GM18907 (cell line): Measurements from ENCODE around the gene HDAC9.

Experiments
- ATAC-seq: cut with Tn5 transposase; IDR thresholded peaks from one replicate; pipeline ENCODE4 v1.9.1; 2021; ENCODE audit warnings: mild to moderate bottlenecking, moderate library complexity; ENCODE audit not compliant: unreplicated experiment

HDAC9 gene

GRCh38 chr7:18653381-18654155 is 158.0 kb downstream of the HDAC9 start:
- no peak for ATAC-seq

- ATAC-seq, result no peak
Measured at GRCh38 chr7:18654709-18655108, 159.2 kb downstream of the HDAC9 start.

- no peak for ATAC-seq
Measured at GRCh38 chr7:18655506-18655905, 160.0 kb downstream of the HDAC9 start.

- no peak for ATAC-seq
Measured at GRCh38 chr7:18655912-18656311, 160.4 kb downstream of the HDAC9 start.

- ATAC-seq, result no peak
Measured at GRCh38 chr7:18656362-18656761, 160.8 kb downstream of the HDAC9 start.

GRCh38 chr7:18659746-18660145 is 164.2 kb downstream of the HDAC9 start:
- no peak for ATAC-seq

GRCh38 chr7:18663321-18663720 is 167.8 kb downstream of the HDAC9 start:
- no peak for ATAC-seq

GRCh38 chr7:18666107-18666728 is 170.7 kb downstream of the HDAC9 start:
- peak; percentile 99 for ATAC-seq

- ATAC-seq, result no peak
Measured at GRCh38 chr7:18667466-18667865, 171.9 kb downstream of the HDAC9 start.

- ATAC-seq, result no peak
Measured at GRCh38 chr7:18671176-18671575, 175.6 kb downstream of the HDAC9 start.

- ATAC-seq, result no peak
Measured at GRCh38 chr7:18675579-18675978, 180.0 kb downstream of the HDAC9 start.

- no peak for ATAC-seq
Measured at GRCh38 chr7:18679261-18679660, 183.7 kb downstream of the HDAC9 start.

- no peak for ATAC-seq
Measured at GRCh38 chr7:18680576-18680975, 185.0 kb downstream of the HDAC9 start.

GRCh38 chr7:18684916-18685315 is 189.4 kb downstream of the HDAC9 start:
- no peak for ATAC-seq

- ATAC-seq, result no peak
Measured at GRCh38 chr7:18685971-18686370, 190.4 kb downstream of the HDAC9 start.

GRCh38 chr7:18689551-18689950 is 194.0 kb downstream of the HDAC9 start:
- ATAC-seq, result no peak

GRCh38 chr7:18693406-18693805 is 197.9 kb downstream of the HDAC9 start:
- ATAC-seq, result no peak

- ATAC-seq, result no peak
Measured at GRCh38 chr7:18693816-18694215, 198.3 kb downstream of the HDAC9 start.

GRCh38 chr7:18694484-18694883 is 198.9 kb downstream of the HDAC9 start:
- ATAC-seq, result no peak

- ATAC-seq, result no peak
Measured at GRCh38 chr7:18694911-18695310, 199.4 kb downstream of the HDAC9 start.

- ATAC-seq, result no peak
Measured at GRCh38 chr7:18698258-18698734, 202.7 kb downstream of the HDAC9 start.

GRCh38 chr7:18700147-18700546 is 204.6 kb downstream of the HDAC9 start:
- ATAC-seq, result no peak
